GM19351 (cell line): ENCODE data around the gene ECHDC1.
"Not testable (repeated sequence)": the region's sequence is repeated elsewhere in the genome, so short reads cannot be mapped to it uniquely, and the experiment has no call there.

ENCODE experiments used
- ATAC-seq: cut with Tn5 transposase; IDR thresholded peaks from one replicate; pipeline ENCODE4 v1.9.1; 2021; ENCODE audit warnings: mild to moderate bottlenecking, moderate library complexity; ENCODE audit not compliant: unreplicated experiment

ECHDC1 gene

GRCh38 chr6:127342296-127342945, 988 bp downstream of the ECHDC1 start:
- no peak for ATAC-seq

GRCh38 chr6:127341471-127342202, 1.8 kb downstream of the ECHDC1 start:
- ATAC-seq = peak; percentile 36

- no peak for ATAC-seq
Measured at GRCh38 chr6:127340171-127340570, 3.2 kb downstream of the ECHDC1 start.

- ATAC-seq = no peak
Measured at GRCh38 chr6:127338936-127339335, 4.5 kb downstream of the ECHDC1 start.

GRCh38 chr6:127332383-127332961, 10.9 kb downstream of the ECHDC1 start:
- ATAC-seq = no peak

- ATAC-seq = not testable (repeated sequence)
Measured at GRCh38 chr6:127331256-127331655, 12.2 kb downstream of the ECHDC1 start.

GRCh38 chr6:127328043-127328609, 15.3 kb downstream of the ECHDC1 start:
- no peak for ATAC-seq

GRCh38 chr6:127319686-127320085, 23.7 kb downstream of the ECHDC1 start:
- ATAC-seq = no peak

- no peak for ATAC-seq
Measured at GRCh38 chr6:127317388-127318128, 25.9 kb downstream of the ECHDC1 start.

- no peak for ATAC-seq
Measured at GRCh38 chr6:127305741-127306140, 37.7 kb downstream of the ECHDC1 start.

- no peak for ATAC-seq
Measured at GRCh38 chr6:127303917-127304316, 39.5 kb downstream of the ECHDC1 start.

GRCh38 chr6:127302728-127303660, 40.4 kb downstream of the ECHDC1 start:
- ATAC-seq = peak; percentile 88

- ATAC-seq = no peak
Measured at GRCh38 chr6:127301199-127301700, 42.2 kb downstream of the ECHDC1 start.

- ATAC-seq = no peak
Measured at GRCh38 chr6:127300411-127300810, 43.0 kb downstream of the ECHDC1 start.

- no peak for ATAC-seq
Measured at GRCh38 chr6:127299522-127300240, 43.7 kb downstream of the ECHDC1 start.

GRCh38 chr6:127298475-127298874, 44.9 kb downstream of the ECHDC1 start:
- ATAC-seq = no peak

GRCh38 chr6:127297502-127298070, 45.8 kb downstream of the ECHDC1 start:
- ATAC-seq = no peak

GRCh38 chr6:127291495-127291894, 51.9 kb downstream of the ECHDC1 start:
- ATAC-seq = peak; percentile 85
